IMR-90 (cell line): ENCODE results near the gene GLS. TPM values are rescaled to one million over a fixed set of nuclear protein-coding genes. Genes with fewer than 3 reads are reported as not detected.

ENCODE experiments used
- ATAC-seq: fragments of 200-7000 bp; cut with Tn5 transposase; 2 replicates; pipeline ENCODE4 v1.9.1; 2020; ENCODE audit warnings: low read depth, mild to moderate bottlenecking, moderate library complexity
- BruUV-seq: library from RNA; stranded (reverse); fragments of 400-500 nt; replicated peaks from 2 replicates; lab custom pipeline; 2021; lab: Mats Ljungman, UMichigan
- CTCF ChIA-PET: fragments of 300-600 bp; formaldehyde crosslinking; extraction: SDS; loops from one replicate; lab custom pipeline; 2021; ENCODE audit warnings: antibody characterized with exemption; lab: Yijun Ruan, JAX
- POLR2A ChIA-PET: fragments of 300-600 bp; sonication (Branson Sonifier 250); formaldehyde crosslinking; loops from one replicate; lab custom pipeline; 2022; ENCODE audit warnings: antibody characterized with exemption; ENCODE audit not compliant: unreplicated experiment; lab: Charles Lee
- DNase-seq: peaks from one replicate; pipeline ENCODE4 v3.0.0; 2013
- H2AFZ ChIP-seq: replicated peaks from 2 replicates; pipeline ENCODE3; 2013; ENCODE audit warnings: low read length, mild to moderate bottlenecking; ENCODE audit not compliant: poor library complexity
- H2AK5ac ChIP-seq: 2 replicates; pipeline ENCODE4 v1.6.1; 2013; ENCODE audit warnings: low read depth, low read length, inconsistent platforms
- H2AK9ac ChIP-seq: replicated peaks from 2 replicates; pipeline ENCODE3; 2013; ENCODE audit warnings: mild to moderate bottlenecking, low read depth, low read length, moderate library complexity; ENCODE audit not compliant: poor library complexity
- H2BK120ac ChIP-seq: 2 replicates; pipeline ENCODE4 v1.6.1; 2013; ENCODE audit warnings: low read depth, low read length, inconsistent platforms
- H2BK15ac ChIP-seq: 3 replicates; pipeline ENCODE4 v1.6.1; 2013; ENCODE audit warnings: low read depth, low read length, inconsistent platforms
- H2BK20ac ChIP-seq: 2 replicates; pipeline ENCODE4 v1.6.1; 2013; ENCODE audit warnings: low read depth, mild to moderate bottlenecking, inconsistent platforms, low read length, moderate library complexity
- H2BK5ac ChIP-seq: 2 replicates; pipeline ENCODE4 v1.6.1; 2013; ENCODE audit warnings: mild to moderate bottlenecking, low read depth, low read length, inconsistent platforms; ENCODE audit not compliant: poor library complexity, severe bottlenecking
- H3K14ac ChIP-seq: replicated peaks from 2 replicates; pipeline ENCODE4 v1.6.1; 2013; ENCODE audit warnings: low read depth, low read length, inconsistent platforms
- H3K18ac ChIP-seq: 2 replicates; pipeline ENCODE4 v1.6.1; 2013; ENCODE audit warnings: low read depth, low read length, control low read depth
- H3K23ac ChIP-seq: 2 replicates; pipeline ENCODE4 v1.6.1; 2013; ENCODE audit warnings: low read depth, low read length, inconsistent platforms
- H3K27ac ChIP-seq: 2 replicates; pipeline ENCODE4 v1.5.1; 2013; ENCODE audit warnings: mild to moderate bottlenecking, control low read depth, low read length; ENCODE audit not compliant: insufficient read depth
- H3K27me3 ChIP-seq: 2 replicates; pipeline ENCODE4 v1.6.1; 2013; ENCODE audit warnings: low read length; ENCODE audit not compliant: control insufficient read depth, insufficient read depth
- H3K36me3 ChIP-seq: 2 replicates; pipeline ENCODE4 v1.6.1; 2013; ENCODE audit warnings: low read length, mixed read lengths; ENCODE audit not compliant: control insufficient read depth, insufficient read depth
- H3K4ac ChIP-seq: 2 replicates; pipeline ENCODE4 v1.6.1; 2013; ENCODE audit warnings: low read depth, low read length, inconsistent platforms
- H3K4me1 ChIP-seq: 2 replicates; pipeline ENCODE4 v1.6.1; 2013; ENCODE audit warnings: low read length, mixed read lengths; ENCODE audit not compliant: control insufficient read depth, insufficient read depth
- H3K4me2 ChIP-seq: 2 replicates; pipeline ENCODE4 v1.6.1; 2013; ENCODE audit warnings: low read depth, mild to moderate bottlenecking, control low read depth, low read length, moderate library complexity
- H3K4me3 ChIP-seq: 2 replicates; pipeline ENCODE4 v1.5.1; 2013; ENCODE audit warnings: low read depth, mild to moderate bottlenecking, control low read depth, low read length, moderate library complexity; ENCODE audit not compliant: insufficient read depth
- H3K56ac ChIP-seq: 2 replicates; pipeline ENCODE4 v1.6.1; 2013; ENCODE audit warnings: low read length, inconsistent platforms; ENCODE audit not compliant: insufficient read depth; ENCODE audit errors: extremely low read depth
- H3K79me1 ChIP-seq, 2 experiments: 2 replicates each; pipeline ENCODE4 v1.6.1; 2013; ENCODE audit warnings: low read length in 2 of 2, inconsistent platforms in 1 of 2, low read depth in 1 of 2
- H3K9ac ChIP-seq: 2 replicates; pipeline ENCODE4 v1.6.1; 2013; ENCODE audit warnings: low read depth, low read length, control low read depth
- H3K9me1 ChIP-seq: 2 replicates; pipeline ENCODE4 v1.6.1; 2013; ENCODE audit warnings: low read length, inconsistent platforms; ENCODE audit not compliant: insufficient read depth
- H3K9me3 ChIP-seq: 2 replicates; pipeline ENCODE4 v1.6.1; 2013; ENCODE audit warnings: low read length; ENCODE audit not compliant: control insufficient read depth, insufficient read depth
- H4K20me1 ChIP-seq: 2 replicates; pipeline ENCODE4 v1.6.1; 2013; ENCODE audit warnings: low read length, inconsistent platforms; ENCODE audit not compliant: insufficient read depth
- H4K5ac ChIP-seq: 2 replicates; pipeline ENCODE4 v1.6.1; 2013; ENCODE audit warnings: mild to moderate bottlenecking, low read depth, low read length, control low read depth
- H4K8ac ChIP-seq, 2 experiments: 2 replicates each; pipeline ENCODE4 v1.6.1; 2013; ENCODE audit warnings: low read depth in 2 of 2, low read length in 2 of 2, control low read depth in 1 of 2, inconsistent platforms in 1 of 2
- H4K91ac ChIP-seq: 2 replicates; pipeline ENCODE4 v1.6.1; 2013; ENCODE audit warnings: low read depth, low read length, inconsistent platforms; ENCODE audit not compliant: insufficient read depth
- BHLHE40 ChIP-seq: fragments of 150-350 bp; IDR thresholded peaks from 2 replicates; pipeline ENCODE4 v1.6.1; 2016; ENCODE audit warnings: mild to moderate bottlenecking, low read depth, low read length
- CEBPB ChIP-seq: IDR thresholded peaks from 2 replicates; pipeline ENCODE4 v1.6.1; 2012; ENCODE audit warnings: low read depth, low read length, improper control_type of control experiment
- CHD1 ChIP-seq: IDR thresholded peaks from 2 replicates; pipeline ENCODE4 v1.6.1; 2012; ENCODE audit warnings: low read depth, low read length, improper control_type of control experiment
- CTCF ChIP-seq: conservative IDR thresholded peaks from 2 replicates; pipeline ENCODE4 v1.5.1; 2012; ENCODE audit warnings: mild to moderate bottlenecking, low read depth, low read length, improper control_type of control experiment
- ELK1 ChIP-seq: fragments of 150-350 bp; IDR thresholded peaks from 2 replicates; pipeline ENCODE4 v1.6.1; 2016; ENCODE audit warnings: low read depth, mild to moderate bottlenecking, low read length, moderate library complexity, borderline replicate concordance
- FOS ChIP-seq: fragments of 150-350 bp; IDR thresholded peaks from 2 replicates; pipeline ENCODE4 v1.6.1; 2016; ENCODE audit warnings: low read depth, low read length
- MAFK ChIP-seq: IDR thresholded peaks from 2 replicates; pipeline ENCODE4 v1.6.1; 2012; ENCODE audit warnings: low read depth, low read length, improper control_type of control experiment
- MAZ ChIP-seq: IDR thresholded peaks from 2 replicates; pipeline ENCODE4 v1.6.1; 2012; ENCODE audit warnings: low read depth, mild to moderate bottlenecking, low read length, improper control_type of control experiment, moderate library complexity, borderline replicate concordance
- MXI1 ChIP-seq: IDR thresholded peaks from 2 replicates; pipeline ENCODE4 v1.6.1; 2012; ENCODE audit warnings: low read depth, mild to moderate bottlenecking, low read length, moderate library complexity, borderline replicate concordance
- NFE2L2 ChIP-seq: fragments of 150-350 bp; IDR thresholded peaks from 2 replicates; pipeline ENCODE4 v1.6.1; 2016; ENCODE audit warnings: low read depth, mild to moderate bottlenecking, low read length
- POLR2A ChIP-seq: IDR thresholded peaks from 2 replicates; pipeline ENCODE4 v1.6.1; 2012; ENCODE audit warnings: mild to moderate bottlenecking, low read depth, low read length
- RAD21 ChIP-seq: IDR thresholded peaks from 2 replicates; pipeline ENCODE4 v1.6.1; 2012; ENCODE audit warnings: low read length, improper control_type of control experiment
- RCOR1 ChIP-seq: IDR thresholded peaks from 2 replicates; pipeline ENCODE4 v1.6.1; 2012; ENCODE audit warnings: mild to moderate bottlenecking, low read length, improper control_type of control experiment; ENCODE audit not compliant: insufficient replicate concordance
- RFX5 ChIP-seq: IDR thresholded peaks from 2 replicates; pipeline ENCODE4 v1.8.0; 2012; ENCODE audit warnings: low read depth, mild to moderate bottlenecking, low read length, moderate library complexity
- SMC3 ChIP-seq: fragments of 150-350 bp; IDR thresholded peaks from 2 replicates; pipeline ENCODE4 v1.6.1; 2016; ENCODE audit warnings: low read depth, mild to moderate bottlenecking, antibody characterized with exemption, low read length, moderate library complexity
- WGBS, 2 experiments: methylation state at CpG; one replicate each; pipeline versions ENCODE4 v1.1.5 to v1.1.7; 2013; ENCODE audit warnings: missing lambda C conversion rate in 2 of 2; ENCODE audit not compliant: insufficient read length in 1 of 2; ENCODE audit errors: extremely low coverage in 2 of 2; 5-methylcytosine and 5-hydroxymethylcytosine counted together
- dilution Hi-C: fragments of 300-500 bp; cut with HindIII; formaldehyde crosslinking; loops from one replicate; pipeline ENCODE4 v1.14.3; 2018; ENCODE audit warnings: low sequenced_read_pairs; ENCODE audit not compliant: unreplicated experiment
- in situ Hi-C: fragments of 300-500 bp; cut with MboI; formaldehyde crosslinking; loops from 3 replicates; pipeline ENCODE4 v1.14.3; 2019; ENCODE audit warnings: low sequenced_read_pairs, inconsistent platforms, mixed read lengths
- intact Hi-C: fragments of 100-400 bp; cut with micrococcal nuclease; formaldehyde crosslinking; loops from 2 replicates; pipeline ENCODE4 v1.10.0; 2022
- polyA plus RNA-seq, 3 experiments: library from polyadenylated mRNA; depleted of rRNA; stranded (reverse); fragments of >200 nt; gene quantifications; 2 replicates each; pipeline ENCODE4 v1.2.3, GENCODE V29; 2012; ENCODE audit warnings: low replicate concordance in 1 of 3
- total RNA-seq: library from RNA; depleted of rRNA; stranded (reverse); fragments of >200 nt; gene quantifications from 2 replicates; pipeline ENCODE4 v1.2.3, GENCODE V29; 2012

GLS gene
- total and polyA plus RNA-seq, 2 of the 4 experiments (the other 2 are of a cell fraction), result 87.5 to 130 TPM

GRCh38 chr2:190858817-190859216 lies 21.8 kb upstream of the GLS start:
- peaks cover 5 to 15% of the 10 kb centered on the region in 2 experiments; a peak in 2 of 4 replicates for H3K79me1 ChIP-seq
- peak overlapping the region; percentile 85; the same call in 1 of the 2 replicates for H3K4ac ChIP-seq
- H3K56ac ChIP-seq, result peak overlapping the region; percentile 81
- H2AK9ac ChIP-seq, result no peak overlapping the region
- peak overlapping the region; percentile 73; the same call in 1 of the 2 replicates for H3K27ac ChIP-seq
- peak overlapping the region; percentile 36; the same call in 1 of the 2 replicates for H3K9ac ChIP-seq
- intact Hi-C loops, result no loop called here
- H2BK5ac ChIP-seq, result peak overlapping the region; percentile 98
- no peaks in the 10 kb centered on the region for H3K27me3 ChIP-seq
- H2AFZ ChIP-seq, result no peak overlapping the region
- H3K23ac ChIP-seq, result peak overlapping the region; percentile 81; the same call in 1 of the 2 replicates
- DNase-seq (peak; percentile 90), ATAC-seq (peak; percentile 75)
- 0 out of 2 replicates have a peak overlapping the region, but pooled peaks have one; percentile 57 for H4K5ac ChIP-seq
- no peak overlapping the region for H2AK5ac ChIP-seq
- H2BK120ac ChIP-seq, result peak overlapping the region; percentile 94
- H3K4me3 ChIP-seq, result no peak overlapping the region
- H3K4me2 ChIP-seq, result peak overlapping the region; percentile 80
- dilution Hi-C loops, result no loop called here
- H3K36me3 ChIP-seq, result no peaks in the 10 kb centered on the region
- H3K9me3 ChIP-seq, result no peaks in the 10 kb centered on the region
- WGBS, 2 experiments, result 15% methylated on average over 3 of the region's 6 CpGs; no CpG with 5 or more reads in 1 of the 2 experiments
- H3K14ac ChIP-seq, result peak overlapping the region; percentile 74; the same call in 1 of the 2 replicates
- peak overlapping the region; percentile 91 for H2BK20ac ChIP-seq
- no TSS peak for BruUV-seq
- in situ Hi-C loops, result no loop called here
- H2BK15ac ChIP-seq, result peak overlapping the region; percentile 73; the same call in 1 of the 3 replicates
- peak overlapping the region; percentile 89 for H3K18ac ChIP-seq
- H4K8ac ChIP-seq, result peak overlapping the region in 1 of 2 experiments; percentile 75; a peak in 3 of 4 replicates
- peaks cover 5% of the 10 kb centered on the region; the same call in 1 of the 2 replicates for H3K9me1 ChIP-seq
- CTCF ChIA-PET, result interaction anchor here (0.6 to 1.5 kb wide), 3 partner anchors 8 to 195 kb away, joined by 3 to 8 read pairs (median 4); no protein-coding TSS in a partner anchor
- H4K20me1 ChIP-seq, result peaks cover 4% of the 10 kb centered on the region; the same call in 1 of the 2 replicates
- peak overlapping the region; percentile 40; the same call in 1 of the 2 replicates for H4K91ac ChIP-seq
- H3K4me1 ChIP-seq, result peaks cover 18% of the 10 kb centered on the region
- POLR2A ChIA-PET, result interaction anchor here (0.6 to 1.0 kb wide), 3 partner anchors 9 to 24 kb away, joined by 3 to 5 read pairs (median 4); no protein-coding TSS in a partner anchor
- TF ChIP-seq CEBPB (peak; percentile 70), MAZ (no peak), CTCF (no peak), ELK1 (no peak), CHD1 (no peak), NFE2L2 (no peak), BHLHE40 (peak; percentile 42; the same call in 1 of the 2 replicates), RCOR1 (no peak), FOS (0 out of 2 replicates have a peak, but pooled peaks have one; percentile 13), MAFK (no peak), RFX5 (no peak), SMC3 (no peak), POLR2A (no peak), MXI1 (no peak), RAD21 (no peak)
